Glutamatergic neuron (in vitro differentiated cells): ENCODE results near the gene OLFM1. TPM values are rescaled to one million over a fixed set of nuclear protein-coding genes. Genes with fewer than 3 reads are reported as not detected.
A peak's percentile ranks its signal among the peaks of the same experiment; 100 is the strongest.

Source experiments
- DNase-seq: peaks from one replicate; pipeline ENCODE4 v3.0.0; 2022
- H3K27ac Mint-ChIP-seq: one replicate; pipeline ENCODE4 v1.8.0; 2020; ENCODE audit warnings: mild to moderate bottlenecking, mixed read lengths, inconsistent platforms; ENCODE audit not compliant: unreplicated experiment
- H3K27me3 Mint-ChIP-seq: one replicate; pipeline ENCODE4 v1.8.0; 2020; ENCODE audit warnings: mild to moderate bottlenecking, moderate library complexity, mixed read lengths, inconsistent platforms; ENCODE audit not compliant: unreplicated experiment
- H3K36me3 Mint-ChIP-seq: one replicate; pipeline ENCODE4 v1.8.0; 2020; ENCODE audit warnings: mild to moderate bottlenecking, mixed read lengths, inconsistent platforms; ENCODE audit not compliant: unreplicated experiment
- H3K4me1 Mint-ChIP-seq: one replicate; pipeline ENCODE4 v1.8.0; 2020; ENCODE audit warnings: mild to moderate bottlenecking, low read depth, mixed read lengths, inconsistent platforms; ENCODE audit not compliant: unreplicated experiment
- H3K4me3 Mint-ChIP-seq: one replicate; pipeline ENCODE4 v1.8.0; 2020; ENCODE audit warnings: mild to moderate bottlenecking, mixed read lengths, inconsistent platforms; ENCODE audit not compliant: unreplicated experiment
- H3K9me3 Mint-ChIP-seq: one replicate; pipeline ENCODE4 v1.8.0; 2020; ENCODE audit warnings: mild to moderate bottlenecking, moderate library complexity, mixed read lengths, inconsistent platforms; ENCODE audit not compliant: unreplicated experiment
- total RNA-seq: library from RNA; stranded (reverse); fragmentation: NEBNext Ultra II Directional; extraction: Animal tissue kit (Norgen Biotek cat#: 25700); gene quantifications from one replicate; pipeline ENCODE4 v1.2.1, GENCODE V29; 2021; ENCODE audit not compliant: unreplicated experiment
- TF ChIP-seq, protein P1 (sequence below): fragments of 200-600 bp; sonication (generic); IDR thresholded peaks from one replicate; pipeline ENCODE4 v1.5.0; 2021; ENCODE audit not compliant: partially characterized antibody, unreplicated experiment

The OLFM1 gene
- total RNA-seq, 1 donor from 2014 or later: 387 TPM

DNA sequence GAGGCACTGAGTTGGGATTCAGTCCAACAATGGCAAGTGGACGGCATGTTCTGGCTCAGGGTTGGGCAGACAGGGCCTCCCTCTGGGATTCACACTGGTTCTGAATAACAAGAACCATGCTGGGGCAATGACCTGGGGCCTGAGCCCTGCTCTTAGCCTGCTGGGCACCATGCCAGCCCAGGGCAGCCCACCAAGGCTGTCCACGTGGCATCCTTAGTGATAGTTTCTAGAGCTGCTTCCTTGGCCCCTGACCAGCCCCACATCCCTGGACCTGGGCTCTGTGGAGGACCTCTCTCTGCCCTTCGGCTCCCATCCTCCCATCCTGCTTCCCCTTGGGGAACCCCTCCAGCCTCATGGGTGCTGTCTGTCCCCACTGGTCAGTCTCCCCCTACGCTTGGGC is 22.3 kb upstream of the OLFM1 start:
- Mint-ChIP-seq H3K27me3 (peaks cover 3% of the 10 kb centered on the region), H3K4me3 (no peak overlapping the region), H3K27ac (no peak overlapping the region), H3K4me1 (peaks cover 8% of the 10 kb centered on the region), H3K9me3 (peaks cover 23% of the 10 kb centered on the region), H3K36me3 (peaks cover 31% of the 10 kb centered on the region)
- no peak for DNase-seq
- TF ChIP-seq, protein P1, sequence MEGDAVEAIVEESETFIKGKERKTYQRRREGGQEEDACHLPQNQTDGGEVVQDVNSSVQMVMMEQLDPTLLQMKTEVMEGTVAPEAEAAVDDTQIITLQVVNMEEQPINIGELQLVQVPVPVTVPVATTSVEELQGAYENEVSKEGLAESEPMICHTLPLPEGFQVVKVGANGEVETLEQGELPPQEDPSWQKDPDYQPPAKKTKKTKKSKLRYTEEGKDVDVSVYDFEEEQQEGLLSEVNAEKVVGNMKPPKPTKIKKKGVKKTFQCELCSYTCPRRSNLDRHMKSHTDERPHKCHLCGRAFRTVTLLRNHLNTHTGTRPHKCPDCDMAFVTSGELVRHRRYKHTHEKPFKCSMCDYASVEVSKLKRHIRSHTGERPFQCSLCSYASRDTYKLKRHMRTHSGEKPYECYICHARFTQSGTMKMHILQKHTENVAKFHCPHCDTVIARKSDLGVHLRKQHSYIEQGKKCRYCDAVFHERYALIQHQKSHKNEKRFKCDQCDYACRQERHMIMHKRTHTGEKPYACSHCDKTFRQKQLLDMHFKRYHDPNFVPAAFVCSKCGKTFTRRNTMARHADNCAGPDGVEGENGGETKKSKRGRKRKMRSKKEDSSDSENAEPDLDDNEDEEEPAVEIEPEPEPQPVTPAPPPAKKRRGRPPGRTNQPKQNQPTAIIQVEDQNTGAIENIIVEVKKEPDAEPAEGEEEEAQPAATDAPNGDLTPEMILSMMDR: no peak

DNA sequence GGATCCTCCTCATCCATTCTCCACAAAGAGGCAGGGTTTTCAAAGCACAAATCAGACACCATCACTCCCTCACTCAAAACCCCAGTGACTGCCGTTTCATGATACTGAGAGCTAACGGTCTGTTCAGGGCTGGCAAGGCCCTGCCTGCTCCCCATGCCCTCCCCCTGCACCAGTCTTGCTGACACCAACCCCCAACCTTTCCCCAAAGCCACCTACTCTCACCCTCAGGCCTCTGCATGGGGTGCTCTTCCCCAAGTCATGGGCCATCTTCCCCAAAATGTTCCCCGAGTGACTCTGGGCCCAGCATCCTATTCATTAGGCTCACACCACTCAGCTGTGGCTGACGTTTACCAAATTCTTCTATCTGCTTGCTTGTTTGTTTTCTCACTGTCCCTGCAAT is 21.7 kb upstream of the OLFM1 start:
- DNase-seq: no peak
- Mint-ChIP-seq H3K27me3 (peaks cover 3% of the 10 kb centered on the region), H3K4me1 (peaks cover 13% of the 10 kb centered on the region), H3K27ac (no peak overlapping the region), H3K4me3 (no peak overlapping the region), H3K9me3 (peaks cover 23% of the 10 kb centered on the region), H3K36me3 (peaks cover 31% of the 10 kb centered on the region)
- TF ChIP-seq, protein P1: no peak

DNA sequence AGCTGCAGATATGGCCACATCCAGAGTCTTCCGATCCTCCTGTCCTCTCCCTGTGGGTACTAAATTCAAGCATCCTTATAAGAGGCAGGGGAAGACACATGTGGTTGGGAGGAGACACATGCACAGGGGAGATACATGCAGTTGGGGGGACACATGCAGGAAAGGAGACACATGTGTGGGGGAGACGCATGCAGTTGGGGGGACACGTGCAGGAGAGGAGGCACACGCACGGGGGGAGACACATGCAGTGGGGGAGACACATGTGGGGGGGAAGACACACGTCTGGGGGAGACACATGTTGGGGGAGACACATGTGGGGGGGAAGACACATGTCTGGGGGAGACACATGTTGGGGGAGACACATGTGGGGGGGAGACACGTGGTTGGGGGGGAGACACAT is 21.2 kb upstream of the OLFM1 start:
- peaks cover 3% of the 10 kb centered on the region for H3K27me3 Mint-ChIP-seq
- peaks cover 23% of the 10 kb centered on the region for H3K9me3 Mint-ChIP-seq
- H3K27ac Mint-ChIP-seq: no peak overlapping the region

DNA sequence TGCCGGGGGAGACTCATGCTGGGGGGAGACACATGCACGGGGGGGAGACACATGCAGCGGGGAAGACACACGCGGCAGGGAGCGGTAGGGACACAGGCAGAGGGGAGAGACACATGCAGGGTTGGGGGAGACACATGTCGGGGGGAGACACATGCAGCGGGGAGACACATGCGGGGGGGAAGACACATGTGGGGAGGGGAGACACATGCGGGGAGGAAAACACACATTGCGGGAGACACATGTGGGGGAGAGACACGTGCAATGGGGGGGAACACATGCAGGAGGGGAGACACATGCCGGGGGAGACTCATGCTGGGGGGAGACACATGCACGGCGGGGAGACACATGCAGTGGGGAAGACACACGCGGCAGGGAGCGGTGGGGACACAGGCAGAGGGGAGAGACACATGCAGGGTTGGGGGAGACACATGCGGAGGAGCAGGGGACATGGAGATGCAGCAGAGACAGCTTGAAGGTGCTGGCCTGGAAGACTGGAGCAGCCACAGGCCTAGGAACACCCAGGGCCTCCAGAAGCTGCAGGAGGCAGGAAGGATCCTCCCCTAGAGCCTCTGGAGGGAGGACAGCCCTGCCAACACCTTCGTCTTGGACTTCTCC is 20.3 kb upstream of the OLFM1 start:
- H3K27ac Mint-ChIP-seq: no peak overlapping the region

More for the DNA sequence above, 21.2 kb upstream of the OLFM1 start:
- H3K4me3 Mint-ChIP-seq: no peak overlapping the region
- no peak for DNase-seq
- H3K4me1 Mint-ChIP-seq: peaks cover 15% of the 10 kb centered on the region
- TF ChIP-seq, protein P1: no peak
- peaks cover 31% of the 10 kb centered on the region for H3K36me3 Mint-ChIP-seq

More for the DNA sequence above, 20.3 kb upstream of the OLFM1 start:
- Mint-ChIP-seq H3K9me3 (peaks cover 23% of the 10 kb centered on the region), H3K36me3 (peaks cover 31% of the 10 kb centered on the region), H3K27me3 (peaks cover 3% of the 10 kb centered on the region), H3K4me1 (peaks cover 15% of the 10 kb centered on the region), H3K4me3 (no peak overlapping the region)
- TF ChIP-seq, protein P1: no peak
- DNase-seq: peak; percentile 8
